Neural cell (in vitro differentiated cells): ENCODE results near the gene FBXO45.

ENCODE experiments used
- CTCF ChIP-seq: fragments of 450-650 bp; IDR thresholded peaks from 2 replicates; pipeline ENCODE4 v1.5.1; 2014; ENCODE audit warnings: antibody characterized with exemption, mild to moderate bottlenecking, moderate library complexity; ENCODE audit not compliant: poor library complexity, severe bottlenecking
- MXI1 ChIP-seq: fragments of 450-650 bp; conservative IDR thresholded peaks from 2 replicates; pipeline ENCODE4 v1.6.1; 2014; ENCODE audit warnings: antibody characterized with exemption, mild to moderate bottlenecking; ENCODE audit not compliant: poor library complexity, severe bottlenecking
- POLR2AphosphoS5 ChIP-seq: IDR thresholded peaks from 2 replicates; pipeline ENCODE4 v1.6.1; 2012
- RAD21 ChIP-seq: fragments of 450-650 bp; conservative IDR thresholded peaks from 2 replicates; pipeline ENCODE4 v1.6.1; 2014; ENCODE audit warnings: antibody characterized with exemption, mild to moderate bottlenecking, moderate library complexity
- REST ChIP-seq: IDR thresholded peaks from 2 replicates; pipeline ENCODE4 v1.6.1; 2012; ENCODE audit warnings: borderline replicate concordance
- SMC3 ChIP-seq: fragments of 450-650 bp; conservative IDR thresholded peaks from 2 replicates; pipeline ENCODE4 v1.6.1; 2014; ENCODE audit warnings: antibody characterized with exemption, mild to moderate bottlenecking, moderate library complexity; ENCODE audit not compliant: poor library complexity
- TAF1 ChIP-seq: IDR thresholded peaks from 2 replicates; pipeline ENCODE4 v1.6.1; 2012; ENCODE audit warnings: low read depth

DNA sequence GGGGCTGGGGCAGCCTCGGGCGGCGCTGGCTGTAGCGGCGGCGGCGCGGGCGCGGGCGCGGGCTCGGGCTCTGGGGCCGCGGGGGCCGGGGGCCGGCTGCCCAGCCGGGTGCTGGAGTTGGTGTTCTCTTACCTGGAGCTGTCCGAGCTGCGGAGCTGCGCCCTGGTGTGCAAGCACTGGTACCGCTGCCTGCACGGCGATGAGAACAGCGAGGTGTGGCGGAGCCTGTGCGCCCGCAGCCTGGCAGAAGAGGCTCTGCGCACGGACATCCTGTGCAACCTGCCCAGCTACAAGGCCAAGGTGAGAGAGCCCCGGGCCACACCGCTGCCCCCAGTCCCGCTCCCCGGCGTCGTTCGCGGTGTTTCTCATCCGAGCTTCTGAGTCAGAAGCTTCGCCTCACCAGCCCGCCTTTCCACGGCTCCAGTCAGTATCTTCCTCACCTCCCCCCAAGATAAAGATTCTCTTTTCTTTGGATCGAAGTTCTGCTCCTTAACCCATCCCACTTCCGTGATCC lies 600 bp downstream of the FBXO45 start:
- no peak for TF ChIP-seq CTCF
- TF ChIP-seq REST, result no peak
- no peak for TF ChIP-seq POLR2AphosphoS5
- no peak for TF ChIP-seq MXI1
- TF ChIP-seq SMC3, result no peak
- TF ChIP-seq RAD21, result no peak
- no peak for TF ChIP-seq TAF1
